Neural cell (in vitro differentiated cells): ENCODE results near the gene NTRK2. TPM values are rescaled to one million over a fixed set of nuclear protein-coding genes. Genes with fewer than 3 reads are reported as not detected.

ENCODE experiments used
- H2AFZ ChIP-seq: fragments of 200-600, 300-800 bp; sonication (generic), shearing (Covaris generic); 2 replicates; pipeline ENCODE4 v1.6.0; 2014; ENCODE audit warnings: low read depth, mild to moderate bottlenecking, antibody characterized with exemption, low read length, moderate library complexity
- H3F3A ChIP-seq: fragments of 200-600 bp; shearing (Covaris generic); 2 replicates; pipeline ENCODE4 v1.6.1; 2016; ENCODE audit warnings: mild to moderate bottlenecking, moderate library complexity, mixed read lengths, antibody characterized with exemption, low read length; ENCODE audit not compliant: insufficient read depth, poor library complexity, severe bottlenecking
- H3K27ac ChIP-seq: fragments of 200-600, 300-800 bp; sonication (generic), shearing (Covaris generic); 2 replicates; pipeline ENCODE4 v1.5.1; 2014; ENCODE audit warnings: mild to moderate bottlenecking, low read length, moderate library complexity
- H3K27me3 ChIP-seq: fragments of 300-800, 200-600 bp; sonication (generic), shearing (Covaris generic); 2 replicates; pipeline ENCODE4 v1.6.0; 2014; ENCODE audit warnings: mild to moderate bottlenecking, low read depth, low read length, moderate library complexity; ENCODE audit not compliant: insufficient read depth
- H3K36me3 ChIP-seq: fragments of 300-800, 200-600 bp; sonication (generic), shearing (Covaris generic); 2 replicates; pipeline ENCODE4 v1.5.1; 2014; ENCODE audit warnings: mild to moderate bottlenecking, antibody characterized with exemption, low read length, moderate library complexity; ENCODE audit not compliant: insufficient read depth
- H3K4me2 ChIP-seq: fragments of 300-800, 200-600 bp; sonication (generic), shearing (Covaris generic); 2 replicates; pipeline ENCODE4 v1.6.0; 2014; ENCODE audit warnings: mild to moderate bottlenecking, low read length
- H3K4me3 ChIP-seq: fragments of 300-800, 200-600 bp; sonication (generic), shearing (Covaris generic); 2 replicates; pipeline ENCODE4 v1.5.1; 2014; ENCODE audit warnings: mild to moderate bottlenecking, low read length, moderate library complexity
- H3K79me2 ChIP-seq: fragments of 200-600 bp; shearing (Covaris generic); replicated peaks from 2 replicates; pipeline ENCODE4 v1.6.0; 2014; ENCODE audit warnings: mild to moderate bottlenecking, low read length, moderate library complexity; ENCODE audit not compliant: insufficient read depth
- H3K9ac ChIP-seq: fragments of 300-800, 200-600 bp; sonication (generic), shearing (Covaris generic); 2 replicates; pipeline ENCODE4 v1.6.1; 2016; ENCODE audit warnings: mild to moderate bottlenecking, low read length, mixed read lengths
- H3K9me2 ChIP-seq: fragments of 200-600 bp; shearing (Covaris generic); 2 replicates; pipeline ENCODE4 v1.6.1; 2016; ENCODE audit warnings: mild to moderate bottlenecking, low read length, mixed read lengths; ENCODE audit not compliant: insufficient read depth
- H3K9me3 ChIP-seq: fragments of 200-600, 300-800 bp; sonication (generic), shearing (Covaris generic); 2 replicates; pipeline ENCODE4 v1.6.1; 2016; ENCODE audit warnings: mild to moderate bottlenecking, mixed run types, low read length, moderate library complexity, mixed read lengths
- H4K20me1 ChIP-seq: fragments of 200-600 bp; shearing (Covaris generic); 2 replicates; pipeline ENCODE4 v1.6.1; 2016; ENCODE audit warnings: mild to moderate bottlenecking, mixed run types; ENCODE audit not compliant: insufficient read depth
- EZH2 ChIP-seq: fragments of 200-600, 300-800 bp; shearing (Covaris generic), sonication (generic); IDR thresholded peaks from 2 replicates; pipeline ENCODE4 v1.6.1; 2014; ENCODE audit warnings: antibody characterized with exemption, low read length, borderline replicate concordance, mild to moderate bottlenecking; ENCODE audit not compliant: insufficient read depth, poor library complexity, severe bottlenecking
- MXI1 ChIP-seq: fragments of 450-650 bp; conservative IDR thresholded peaks from 2 replicates; pipeline ENCODE4 v1.6.1; 2014; ENCODE audit warnings: antibody characterized with exemption, mild to moderate bottlenecking; ENCODE audit not compliant: poor library complexity, severe bottlenecking
- REST ChIP-seq: IDR thresholded peaks from 2 replicates; pipeline ENCODE4 v1.6.1; 2012; ENCODE audit warnings: borderline replicate concordance
- SMC3 ChIP-seq: fragments of 450-650 bp; conservative IDR thresholded peaks from 2 replicates; pipeline ENCODE4 v1.6.1; 2014; ENCODE audit warnings: antibody characterized with exemption, mild to moderate bottlenecking, moderate library complexity; ENCODE audit not compliant: poor library complexity
- polyA plus RNA-seq: library from polyadenylated mRNA; depleted of rRNA; stranded (reverse); fragments of >200 nt; gene quantifications from 2 replicates; pipeline ENCODE4 v1.2.3, GENCODE V29; 2014

The NTRK2 gene
- polyA plus RNA-seq, 1 donor from 2014 or later, result 14.2 TPM

- no peak for TF ChIP-seq REST
Measured at GRCh38 chr9:84789463-84789830, 119.9 kb downstream of the NTRK2 start (continued).

GRCh38 chr9:84791643-84792042, 122.1 kb downstream of the NTRK2 start:
- Histone ChIP-seq H3K79me2 (no peaks in the 10 kb centered on the region), H3K9ac (no peak overlapping the region), H3F3A (no peaks in the 10 kb centered on the region), H3K4me3 (no peak overlapping the region), H2AFZ (no peak overlapping the region), H4K20me1 (no peaks in the 10 kb centered on the region), H3K27me3 (no peaks in the 10 kb centered on the region), H3K4me2 (no peak overlapping the region), H3K36me3 (no peaks in the 10 kb centered on the region), H3K9me3 (no peaks in the 10 kb centered on the region), H3K27ac (no peak overlapping the region), H3K9me2 (no peaks in the 10 kb centered on the region)
- no peak for TF ChIP-seq SMC3
- TF ChIP-seq REST, result peak; percentile 24

GRCh38 chr9:84793251-84793650, 123.7 kb downstream of the NTRK2 start:
- Histone ChIP-seq H3K9me2 (no peaks in the 10 kb centered on the region), H3K27me3 (no peaks in the 10 kb centered on the region), H3F3A (no peaks in the 10 kb centered on the region), H3K4me2 (no peak overlapping the region), H3K36me3 (no peaks in the 10 kb centered on the region), H4K20me1 (no peaks in the 10 kb centered on the region), H3K4me3 (no peak overlapping the region), H2AFZ (no peak overlapping the region), H3K27ac (no peak overlapping the region), H3K79me2 (no peaks in the 10 kb centered on the region), H3K9me3 (no peaks in the 10 kb centered on the region), H3K9ac (no peak overlapping the region)
- TF ChIP-seq MXI1 (no peak), EZH2 (no peak), REST (no peak)
